Caco-2 (cell line): ENCODE data around the gene UMAD1. TPM values are rescaled to one million over a fixed set of nuclear protein-coding genes. Genes with fewer than 3 reads are reported as not detected.

Experiments
- BruUV-seq: library from RNA; stranded (reverse); fragments of 400-500 nt; replicated peaks from 2 replicates; lab custom pipeline; 2021; lab: Mats Ljungman, UMichigan
- CTCF ChIA-PET: fragments of 300-600 bp; sonication (Branson Sonifier 250); formaldehyde crosslinking; loops from one replicate; lab custom pipeline; 2022; ENCODE audit warnings: antibody characterized with exemption; lab: Charles Lee
- POLR2A ChIA-PET: fragments of 300-600 bp; sonication (Branson Sonifier 250); formaldehyde crosslinking; loops from one replicate; lab custom pipeline; 2022; ENCODE audit warnings: antibody characterized with exemption; lab: Charles Lee
- DNase-seq, 2 experiments: peaks; one replicate each; pipeline versions ENCODE4 v3.0.0 to v3.0.0-alpha.2; 2020 to 2022
- H3K27me3 ChIP-seq: replicated peaks from 2 replicates; pipeline ENCODE4 v1.6.0; 2011; ENCODE audit warnings: low read length; ENCODE audit not compliant: control insufficient read depth, insufficient read depth
- H3K36me3 ChIP-seq: 2 replicates; pipeline ENCODE4 v1.5.1; 2011; ENCODE audit warnings: low read length; ENCODE audit not compliant: control insufficient read depth, insufficient read depth
- H3K4me1 ChIP-seq: fragments of 250-450 bp; sonication (Bioruptor Pico); 2 replicates; pipeline ENCODE4 v1.5.1; 2020; ENCODE audit warnings: mild to moderate bottlenecking
- H3K4me3 ChIP-seq: 2 replicates; pipeline ENCODE4 v1.5.1; 2011; ENCODE audit warnings: low read depth, mild to moderate bottlenecking, control low read depth, low read length
- H3K9me3 ChIP-seq: fragments of 250-450 bp; sonication (Bioruptor Pico); 2 replicates; pipeline ENCODE4 v1.5.1; 2020; ENCODE audit warnings: mild to moderate bottlenecking, moderate library complexity
- H3K27ac Mint-ChIP-seq: one replicate; pipeline ENCODE4 v1.8.0; 2022; ENCODE audit warnings: mixed read lengths; ENCODE audit not compliant: unreplicated experiment
- H3K27me3 Mint-ChIP-seq: one replicate; pipeline ENCODE4 v1.8.0; 2022; ENCODE audit warnings: mixed read lengths; ENCODE audit not compliant: insufficient read depth, unreplicated experiment
- H3K36me3 Mint-ChIP-seq: one replicate; pipeline ENCODE4 v1.8.0; 2022; ENCODE audit warnings: mild to moderate bottlenecking, mixed read lengths; ENCODE audit not compliant: insufficient read depth, unreplicated experiment
- H3K4me1 Mint-ChIP-seq: one replicate; pipeline ENCODE4 v1.8.0; 2022; ENCODE audit warnings: low read depth, mixed read lengths; ENCODE audit not compliant: unreplicated experiment
- H3K4me3 Mint-ChIP-seq: one replicate; pipeline ENCODE4 v1.8.0; 2022; ENCODE audit warnings: mild to moderate bottlenecking, moderate library complexity, mixed read lengths; ENCODE audit not compliant: unreplicated experiment
- H3K9me3 Mint-ChIP-seq: one replicate; pipeline ENCODE4 v1.8.0; 2022; ENCODE audit warnings: mixed read lengths; ENCODE audit not compliant: unreplicated experiment
- intact Hi-C: fragments of 100-400 bp; cut with micrococcal nuclease; formaldehyde crosslinking; loops from one replicate; pipeline ENCODE4 v1.10.0; 2022; ENCODE audit not compliant: unreplicated experiment
- total RNA-seq: library from RNA; stranded (reverse); gene quantifications from 2 replicates; pipeline ENCODE4 v1.2.3, GENCODE V29; 2022
- TF ChIP-seq, protein P1 (sequence below), 2 experiments: fragments of 200-600 bp in 1 of 2; IDR thresholded peaks; 1 replicate in 1 of 2; 2 replicates in 1 of 2; pipeline versions ENCODE4 v1.5.1 to v1.8.0; 2011 to 2022; ENCODE audit warnings: antibody characterized with exemption in 1 of 2, control low read depth in 1 of 2, inconsistent platforms in 1 of 2, low read depth in 1 of 2, low read length in 1 of 2, mild to moderate bottlenecking in 1 of 2, moderate library complexity in 1 of 2; ENCODE audit not compliant: insufficient read depth in 1 of 2, severe bottlenecking in 1 of 2, unreplicated experiment in 1 of 2

Gene UMAD1
- total RNA-seq, 1 experiment from 2014 or later = 20.0 TPM

DNA sequence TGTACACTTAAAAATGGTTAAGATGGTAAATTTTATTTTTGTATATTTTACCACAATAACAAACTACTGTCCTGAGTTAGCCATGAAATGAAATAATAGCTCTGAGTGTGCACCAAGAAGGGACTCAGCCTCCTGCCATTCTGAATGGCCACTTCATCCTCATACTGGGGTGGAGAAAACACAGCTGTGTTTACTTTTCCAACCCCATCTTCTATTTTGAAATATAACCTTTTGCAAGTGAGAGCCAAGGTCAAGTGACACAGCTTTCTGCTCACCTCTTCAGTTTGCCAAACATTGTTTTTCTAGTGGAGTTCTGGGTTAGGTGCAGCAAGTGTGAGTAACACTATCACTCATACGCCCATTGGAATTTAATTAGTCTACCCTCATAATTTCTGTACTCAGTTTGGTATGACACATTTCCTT is 220.7 kb downstream of the UMAD1 start:
- no TSS peak for BruUV-seq
- TF ChIP-seq, protein P1, sequence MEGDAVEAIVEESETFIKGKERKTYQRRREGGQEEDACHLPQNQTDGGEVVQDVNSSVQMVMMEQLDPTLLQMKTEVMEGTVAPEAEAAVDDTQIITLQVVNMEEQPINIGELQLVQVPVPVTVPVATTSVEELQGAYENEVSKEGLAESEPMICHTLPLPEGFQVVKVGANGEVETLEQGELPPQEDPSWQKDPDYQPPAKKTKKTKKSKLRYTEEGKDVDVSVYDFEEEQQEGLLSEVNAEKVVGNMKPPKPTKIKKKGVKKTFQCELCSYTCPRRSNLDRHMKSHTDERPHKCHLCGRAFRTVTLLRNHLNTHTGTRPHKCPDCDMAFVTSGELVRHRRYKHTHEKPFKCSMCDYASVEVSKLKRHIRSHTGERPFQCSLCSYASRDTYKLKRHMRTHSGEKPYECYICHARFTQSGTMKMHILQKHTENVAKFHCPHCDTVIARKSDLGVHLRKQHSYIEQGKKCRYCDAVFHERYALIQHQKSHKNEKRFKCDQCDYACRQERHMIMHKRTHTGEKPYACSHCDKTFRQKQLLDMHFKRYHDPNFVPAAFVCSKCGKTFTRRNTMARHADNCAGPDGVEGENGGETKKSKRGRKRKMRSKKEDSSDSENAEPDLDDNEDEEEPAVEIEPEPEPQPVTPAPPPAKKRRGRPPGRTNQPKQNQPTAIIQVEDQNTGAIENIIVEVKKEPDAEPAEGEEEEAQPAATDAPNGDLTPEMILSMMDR (IDR thresholded peaks at IDR 0.05; ENCODE audit: insufficient read depth in 1 of 2, low read depth in 1 of 2, low read length in 1 of 2, severe bottlenecking in 1 of 2, unreplicated experiment in 1 of 2) = no peak
- ChIA-PET POLR2A (no interaction called here), CTCF (no interaction called here)
- Mint-ChIP-seq H3K27me3 (no peaks in the 10 kb centered on the region), H3K4me1 (no peaks in the 10 kb centered on the region), H3K4me3 (no peak overlapping the region), H3K36me3 (no peaks in the 10 kb centered on the region), H3K9me3 (peaks cover 2% of the 10 kb centered on the region), H3K27ac (no peak overlapping the region)
- Histone ChIP-seq H3K4me3 (no peak overlapping the region), H3K9me3 (no peaks in the 10 kb centered on the region), H3K36me3 (no peaks in the 10 kb centered on the region), H3K4me1 (peaks cover 8% of the 10 kb centered on the region; the same call in 1 of the 2 replicates), H3K27me3 (no peaks in the 10 kb centered on the region)
- intact Hi-C loops = loop anchor here (5.0 kb wide), 1 partner anchor 64 kb away; no protein-coding TSS in a partner anchor
- DNase-seq = peak in 1 of 2 experiments; percentile 3

DNA sequence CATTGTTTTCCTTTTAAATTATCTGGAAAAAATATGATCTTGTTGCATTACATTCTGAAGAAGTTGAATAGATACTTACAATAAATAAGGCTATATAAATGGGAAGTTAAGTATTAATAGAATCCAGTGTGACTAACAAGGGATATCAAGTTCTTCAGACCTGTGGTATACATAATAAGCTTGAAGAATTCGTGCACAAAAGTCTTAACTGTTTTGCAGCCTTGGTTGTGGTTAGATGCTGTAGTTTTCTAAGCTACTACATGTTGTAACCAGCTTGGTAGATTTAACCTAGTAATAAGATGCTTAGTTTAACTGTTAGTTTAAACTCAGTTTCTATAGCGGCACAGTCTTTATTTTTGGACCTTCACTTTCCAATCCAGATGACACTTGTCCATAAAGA is 221.8 kb downstream of the UMAD1 start:
- intact Hi-C loops = loop anchor here (5.0 kb wide), 1 partner anchor 65 kb away; no protein-coding TSS in a partner anchor

DNA sequence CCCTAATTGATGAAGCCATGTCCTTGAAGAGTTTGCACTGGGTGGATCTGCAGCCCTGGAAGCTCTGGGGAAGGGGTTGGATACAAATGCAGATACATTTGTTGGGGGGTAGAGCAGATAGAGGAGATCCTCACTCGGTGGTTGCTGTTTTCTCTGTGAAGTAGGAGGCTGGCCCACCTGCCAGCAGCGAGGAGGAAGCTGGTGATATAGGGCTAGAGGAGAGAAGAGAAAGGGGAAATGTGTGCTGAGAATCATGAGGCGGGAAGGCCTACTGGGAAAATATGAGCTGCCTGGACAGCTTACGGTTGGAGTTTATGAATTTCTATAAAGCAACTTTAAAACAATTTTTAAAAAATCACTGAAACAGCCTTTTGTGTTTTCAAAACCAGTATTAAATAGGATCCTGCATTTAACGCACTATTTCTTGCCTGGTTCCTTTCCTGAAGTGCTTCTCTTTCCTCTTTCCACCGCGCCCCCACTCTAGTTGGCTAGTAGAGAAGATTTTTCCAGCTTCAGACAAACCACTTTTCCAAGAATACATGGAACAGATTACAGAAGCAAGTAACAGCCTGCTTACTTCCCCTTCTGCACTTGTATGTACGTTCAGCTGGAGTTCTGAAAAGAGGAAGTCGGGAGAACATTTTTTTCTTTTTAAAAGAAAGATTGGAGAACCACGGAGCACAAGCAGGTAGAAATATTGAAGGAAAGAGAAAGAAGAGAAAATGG is 227.5 kb downstream of the UMAD1 start:
- BruUV-seq = no TSS peak
- Mint-ChIP-seq H3K4me3 (no peak overlapping the region), H3K9me3 (no peaks in the 10 kb centered on the region), H3K4me1 (no peaks in the 10 kb centered on the region), H3K27me3 (no peaks in the 10 kb centered on the region), H3K27ac (no peak overlapping the region), H3K36me3 (no peaks in the 10 kb centered on the region)
- ChIA-PET POLR2A (no interaction called here), CTCF (no interaction called here)
- DNase-seq = no peak
- Histone ChIP-seq H3K36me3 (no peaks in the 10 kb centered on the region), H3K9me3 (no peaks in the 10 kb centered on the region), H3K4me1 (no peaks in the 10 kb centered on the region), H3K27me3 (no peaks in the 10 kb centered on the region), H3K4me3 (no peak overlapping the region)
- intact Hi-C loops = no loop called here
- TF ChIP-seq, protein P1 (IDR thresholded peaks at IDR 0.05; ENCODE audit: insufficient read depth in 1 of 2, low read depth in 1 of 2, low read length in 1 of 2, severe bottlenecking in 1 of 2, unreplicated experiment in 1 of 2) = no peak

More for the DNA sequence above, 221.8 kb downstream of the UMAD1 start:
- Mint-ChIP-seq H3K27me3 (no peaks in the 10 kb centered on the region), H3K36me3 (no peaks in the 10 kb centered on the region), H3K4me3 (no peak overlapping the region), H3K9me3 (no peaks in the 10 kb centered on the region), H3K27ac (no peak overlapping the region), H3K4me1 (no peaks in the 10 kb centered on the region)
- Histone ChIP-seq H3K4me3 (no peak overlapping the region), H3K4me1 (peaks cover 8% of the 10 kb centered on the region; the same call in 1 of the 2 replicates), H3K36me3 (no peaks in the 10 kb centered on the region), H3K9me3 (no peaks in the 10 kb centered on the region), H3K27me3 (no peaks in the 10 kb centered on the region)
- POLR2A ChIA-PET = no interaction called here
- CTCF ChIA-PET = no interaction called here
- BruUV-seq = no TSS peak
- DNase-seq = no peak
- TF ChIP-seq, protein P1 (IDR thresholded peaks at IDR 0.05; ENCODE audit: insufficient read depth in 1 of 2, low read depth in 1 of 2, low read length in 1 of 2, severe bottlenecking in 1 of 2, unreplicated experiment in 1 of 2) = no peak
